ENCODE data around the gene ELMOD1. TPM values are rescaled to one million over a fixed set of nuclear protein-coding genes. Genes with fewer than 3 reads are reported as not detected.

ELMOD1 gene
- total and polyA plus RNA-seq, 2 of the 4 experiments (the other 2 are of a cell fraction) = 0.18 to 0.29 TPM

DNA sequence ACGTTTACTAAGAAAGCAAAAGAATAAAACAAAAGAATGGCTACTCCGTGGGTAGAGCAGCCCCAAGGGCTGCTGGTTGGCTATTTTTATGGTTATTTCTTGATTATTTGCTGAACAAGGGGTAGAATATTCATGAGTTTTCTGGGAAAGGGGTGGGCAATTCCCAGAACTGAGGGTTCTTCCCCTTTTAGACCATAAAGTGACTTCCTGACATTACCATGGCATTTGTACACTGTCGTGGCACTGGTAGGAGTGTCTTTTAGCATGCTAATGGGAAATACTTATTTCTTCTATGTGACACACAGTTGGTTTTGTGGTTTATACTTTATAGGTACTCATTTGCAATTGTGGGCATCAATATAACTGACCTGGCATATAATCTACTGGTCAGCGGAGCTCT lies 64.7 kb downstream of the ELMOD1 start:
- in situ Hi-C loops (cut with MboI; ENCODE audit: low sequenced_read_pairs) = no loop called here
- CTCF ChIA-PET = no interaction called here

More for the DNA sequence above, 64.7 kb downstream of the ELMOD1 start:
- no peak overlapping the region for H4K5ac ChIP-seq (ENCODE audit: low read depth, low read length)
- no peaks in the 10 kb centered on the region for H4K20me1 ChIP-seq (ENCODE audit: insufficient read depth, low read length)
- H2BK5ac ChIP-seq (ENCODE audit: low read depth, low read length, poor library complexity, severe bottlenecking) = no peak overlapping the region
- no peak overlapping the region for H4K8ac ChIP-seq (ENCODE audit: low read depth in 2 of 2, low read length in 2 of 2)
- no peak overlapping the region for H3K27ac ChIP-seq (ENCODE audit: insufficient read depth, low read length)
- no peak overlapping the region for H3K4me3 ChIP-seq (ENCODE audit: insufficient read depth, low read depth, low read length)
- H2BK15ac ChIP-seq (ENCODE audit: low read depth, low read length) = no peak overlapping the region
- H3K56ac ChIP-seq (ENCODE audit: extremely low read depth, insufficient read depth, low read length) = no peak overlapping the region
- no peak overlapping the region for H2AK5ac ChIP-seq (ENCODE audit: low read depth, low read length)
- H3K4me2 ChIP-seq (ENCODE audit: low read depth, low read length) = no peak overlapping the region
- H3K4me1 ChIP-seq (ENCODE audit: control insufficient read depth, insufficient read depth, low read length) = no peaks in the 10 kb centered on the region
- intact Hi-C loops (cut with micrococcal nuclease) (no loop called here), dilution Hi-C loops (cut with HindIII; ENCODE audit: low sequenced_read_pairs, unreplicated experiment) (no loop called here)
- no peak overlapping the region for H2AK9ac ChIP-seq (replicated peaks; ENCODE audit: low read depth, low read length, poor library complexity)
- no peaks in the 10 kb centered on the region for H3K79me1 ChIP-seq (ENCODE audit: low read depth in 1 of 2, low read length in 2 of 2)
- H3K36me3 ChIP-seq (ENCODE audit: control insufficient read depth, insufficient read depth, low read length) = no peaks in the 10 kb centered on the region
- POLR2A ChIA-PET (ENCODE audit: unreplicated experiment) = no interaction called here
- H3K4ac ChIP-seq (ENCODE audit: low read depth, low read length) = no peak overlapping the region
- peaks cover 2% of the 10 kb centered on the region; the same call in 1 of the 2 replicates for H3K27me3 ChIP-seq (ENCODE audit: control insufficient read depth, insufficient read depth, low read length)
- H3K18ac ChIP-seq (ENCODE audit: low read depth, low read length) = no peak overlapping the region
- H2AFZ ChIP-seq (replicated peaks; ENCODE audit: low read length, poor library complexity) = no peak overlapping the region
- no peak for DNase-seq
- no peak overlapping the region for H2BK20ac ChIP-seq (ENCODE audit: low read depth, low read length)
- H2BK120ac ChIP-seq (ENCODE audit: low read depth, low read length) = no peak overlapping the region
- no peak for ATAC-seq (ENCODE audit: low read depth)
- no peak overlapping the region for H4K91ac ChIP-seq (ENCODE audit: insufficient read depth, low read depth, low read length)
- no CpG with 5 or more reads among the region's 4 CpGs for WGBS, 2 experiments (ENCODE audit: extremely low coverage in 2 of 2, insufficient read length in 1 of 2)
- no peak overlapping the region for H3K9ac ChIP-seq (ENCODE audit: low read depth, low read length)
- no TSS peak for BruUV-seq (replicated peaks)
- H3K9me1 ChIP-seq (ENCODE audit: insufficient read depth, low read length) = no peaks in the 10 kb centered on the region
- TF ChIP-seq, protein P1, sequence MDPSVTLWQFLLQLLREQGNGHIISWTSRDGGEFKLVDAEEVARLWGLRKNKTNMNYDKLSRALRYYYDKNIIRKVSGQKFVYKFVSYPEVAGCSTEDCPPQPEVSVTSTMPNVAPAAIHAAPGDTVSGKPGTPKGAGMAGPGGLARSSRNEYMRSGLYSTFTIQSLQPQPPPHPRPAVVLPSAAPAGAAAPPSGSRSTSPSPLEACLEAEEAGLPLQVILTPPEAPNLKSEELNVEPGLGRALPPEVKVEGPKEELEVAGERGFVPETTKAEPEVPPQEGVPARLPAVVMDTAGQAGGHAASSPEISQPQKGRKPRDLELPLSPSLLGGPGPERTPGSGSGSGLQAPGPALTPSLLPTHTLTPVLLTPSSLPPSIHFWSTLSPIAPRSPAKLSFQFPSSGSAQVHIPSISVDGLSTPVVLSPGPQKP (IDR thresholded peaks at IDR 0.05; ENCODE audit: borderline replicate concordance, low read depth, low read length) = no peak
- TF ChIP-seq FOS (IDR thresholded peaks at IDR 0.05; ENCODE audit: low read depth, low read length) = no peak
- no peaks in the 10 kb centered on the region for H3K9me3 ChIP-seq (ENCODE audit: control insufficient read depth, insufficient read depth, low read length)
- H3K14ac ChIP-seq (replicated peaks; ENCODE audit: low read depth, low read length) = no peak overlapping the region
- no peak overlapping the region for H3K23ac ChIP-seq (ENCODE audit: low read depth, low read length)
